Esophagus muscularis mucosa (tissue), 3 donors: ENCODE measurements around the gene PDGFC.

ENCODE experiments used
- POLR2AphosphoS5 ChIP-seq, 2 donors: sonication (generic); formaldehyde crosslinking; IDR thresholded peaks; one replicate each; pipeline ENCODE4 v1.6.1; 2017; ENCODE audit warnings: antibody characterized with exemption in 2 of 2
- TF ChIP-seq, protein P1 (sequence below), 3 experiments: fragments of 200-600 bp in 2 of 3; fragments of 450-650 bp in 1 of 3; sonication (generic) in 2 of 3; IDR thresholded peaks; one replicate each; pipeline ENCODE4 v1.5.1; 2017 to 2019; ENCODE audit warnings: antibody characterized with exemption in 3 of 3, mild to moderate bottlenecking in 2 of 3, moderate library complexity in 1 of 3

DNA sequence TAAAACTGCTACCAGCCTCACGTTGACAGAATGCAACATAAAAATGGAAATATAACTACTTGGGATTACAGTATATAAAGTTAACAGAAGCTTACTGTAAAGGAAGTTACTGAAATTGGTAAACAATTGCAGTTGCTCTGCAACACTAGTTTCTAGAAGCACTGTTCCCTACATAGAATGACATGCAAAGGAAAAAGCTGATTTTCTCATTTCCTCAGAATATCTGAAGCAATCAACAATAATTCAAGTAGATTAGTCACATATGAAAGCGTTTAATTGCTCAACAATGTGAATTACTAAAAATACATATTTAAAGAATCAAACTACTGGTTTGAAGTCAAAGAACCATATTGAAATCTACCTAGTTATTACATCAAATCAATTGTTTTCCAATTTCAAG, 31.8 kb downstream of the PDGFC start:
- TF ChIP-seq, protein P1, sequence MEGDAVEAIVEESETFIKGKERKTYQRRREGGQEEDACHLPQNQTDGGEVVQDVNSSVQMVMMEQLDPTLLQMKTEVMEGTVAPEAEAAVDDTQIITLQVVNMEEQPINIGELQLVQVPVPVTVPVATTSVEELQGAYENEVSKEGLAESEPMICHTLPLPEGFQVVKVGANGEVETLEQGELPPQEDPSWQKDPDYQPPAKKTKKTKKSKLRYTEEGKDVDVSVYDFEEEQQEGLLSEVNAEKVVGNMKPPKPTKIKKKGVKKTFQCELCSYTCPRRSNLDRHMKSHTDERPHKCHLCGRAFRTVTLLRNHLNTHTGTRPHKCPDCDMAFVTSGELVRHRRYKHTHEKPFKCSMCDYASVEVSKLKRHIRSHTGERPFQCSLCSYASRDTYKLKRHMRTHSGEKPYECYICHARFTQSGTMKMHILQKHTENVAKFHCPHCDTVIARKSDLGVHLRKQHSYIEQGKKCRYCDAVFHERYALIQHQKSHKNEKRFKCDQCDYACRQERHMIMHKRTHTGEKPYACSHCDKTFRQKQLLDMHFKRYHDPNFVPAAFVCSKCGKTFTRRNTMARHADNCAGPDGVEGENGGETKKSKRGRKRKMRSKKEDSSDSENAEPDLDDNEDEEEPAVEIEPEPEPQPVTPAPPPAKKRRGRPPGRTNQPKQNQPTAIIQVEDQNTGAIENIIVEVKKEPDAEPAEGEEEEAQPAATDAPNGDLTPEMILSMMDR (IDR thresholded peaks at IDR 0.05), result no peak
- no peak for TF ChIP-seq POLR2AphosphoS5 (IDR thresholded peaks at IDR 0.05)
